Measurements from ENCODE around the gene FAM174C.

The FAM174C gene

DNA sequence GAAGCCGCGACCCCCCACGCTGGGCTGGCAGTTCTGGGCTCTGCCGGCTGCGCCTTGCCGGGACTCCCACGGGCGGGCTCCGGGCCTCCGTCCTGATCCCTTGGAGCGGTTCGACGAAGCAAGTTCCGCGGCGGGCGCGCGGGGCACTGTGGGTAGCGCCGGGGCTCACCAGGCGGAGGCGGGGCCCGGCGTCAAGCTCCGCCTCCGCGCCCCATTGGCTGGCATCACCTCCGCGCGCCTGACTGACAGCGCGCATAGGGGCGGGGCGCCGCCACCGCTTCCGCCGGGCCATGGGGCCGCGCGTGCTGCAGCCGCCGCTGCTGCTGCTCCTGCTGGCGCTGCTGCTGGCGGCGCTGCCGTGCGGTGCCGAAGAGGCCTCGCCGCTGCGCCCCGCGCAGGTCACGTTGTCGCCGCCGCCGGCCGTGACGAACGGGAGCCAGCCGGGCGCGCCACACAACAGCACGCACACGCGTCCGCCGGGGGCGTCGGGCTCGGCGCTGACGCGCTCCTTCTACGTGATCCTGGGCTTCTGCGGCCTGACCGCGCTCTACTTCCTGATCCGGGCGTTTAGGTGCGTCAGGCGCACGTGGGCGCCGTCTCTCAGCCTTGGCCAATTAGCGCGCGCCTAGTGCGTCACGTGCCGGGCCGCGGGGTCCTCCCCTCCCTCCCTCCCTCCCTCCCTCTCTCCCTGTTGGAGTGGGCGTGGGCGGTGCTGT lies at the start of gene FAM174C:
Gene FAM174C, plus strand, starts transcription at position 271 of the 716 bp plus-strand sequence. Its CDS starts 20 bp downstream, at position 291.
- DNase-seq: peak; percentile 95

DNA sequence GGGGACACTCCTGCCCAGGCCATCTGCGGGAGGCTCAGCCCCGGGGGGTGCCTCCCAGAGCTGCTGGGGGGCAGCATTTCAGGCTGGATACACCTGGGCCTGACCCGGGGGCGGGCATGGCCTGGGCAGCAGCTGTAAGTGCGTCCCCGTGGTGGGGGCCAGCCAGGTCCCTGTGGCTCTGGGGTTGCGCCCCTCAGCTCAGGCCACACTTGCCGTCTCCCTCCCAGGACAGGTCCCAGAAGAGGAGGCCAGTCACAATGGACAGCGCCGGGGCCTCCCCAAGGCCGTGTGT lies 49.2 kb upstream of the FAM174C start:
- DNase-seq: no peak

DNA sequence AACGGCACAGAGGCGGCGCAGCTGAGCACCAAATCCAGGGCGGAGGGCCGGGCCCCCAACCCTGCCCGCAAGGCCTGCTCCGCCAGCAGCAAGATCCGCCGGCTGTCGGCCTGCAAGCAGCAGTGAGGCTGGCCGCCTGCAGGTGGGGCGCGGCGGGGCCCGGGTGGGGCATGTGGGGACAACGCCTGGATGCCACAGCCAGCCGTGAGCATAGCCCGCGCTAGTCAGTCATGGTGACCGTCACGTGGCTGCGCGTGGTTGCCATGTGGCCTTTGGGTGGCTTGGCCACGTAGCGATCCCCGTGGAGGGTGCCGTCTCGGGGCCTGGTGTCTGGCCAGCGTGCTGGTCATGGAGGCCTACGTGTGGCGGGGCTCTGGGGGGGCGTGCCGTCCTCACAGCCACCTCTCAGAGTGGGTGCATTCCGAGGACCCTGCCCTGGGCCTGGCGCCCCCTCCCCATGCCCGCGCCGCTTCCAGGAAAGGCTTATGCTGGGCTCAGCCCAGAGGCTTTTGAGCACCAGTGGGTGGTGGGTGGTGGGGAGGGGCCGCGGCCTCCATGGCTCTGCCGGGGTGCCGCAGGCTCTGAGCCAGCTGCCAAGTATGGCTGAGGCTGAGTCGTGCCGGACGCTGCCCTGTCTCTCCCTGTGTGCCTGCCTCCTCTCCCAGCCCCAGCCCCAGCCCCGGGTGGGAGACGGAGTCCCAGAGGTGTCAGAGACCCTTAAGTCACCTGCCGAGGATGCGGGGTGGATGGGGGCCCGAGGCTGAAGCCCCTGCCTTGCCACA lies 48.6 kb upstream of the FAM174C start:
- DNase-seq: no peak

DNA sequence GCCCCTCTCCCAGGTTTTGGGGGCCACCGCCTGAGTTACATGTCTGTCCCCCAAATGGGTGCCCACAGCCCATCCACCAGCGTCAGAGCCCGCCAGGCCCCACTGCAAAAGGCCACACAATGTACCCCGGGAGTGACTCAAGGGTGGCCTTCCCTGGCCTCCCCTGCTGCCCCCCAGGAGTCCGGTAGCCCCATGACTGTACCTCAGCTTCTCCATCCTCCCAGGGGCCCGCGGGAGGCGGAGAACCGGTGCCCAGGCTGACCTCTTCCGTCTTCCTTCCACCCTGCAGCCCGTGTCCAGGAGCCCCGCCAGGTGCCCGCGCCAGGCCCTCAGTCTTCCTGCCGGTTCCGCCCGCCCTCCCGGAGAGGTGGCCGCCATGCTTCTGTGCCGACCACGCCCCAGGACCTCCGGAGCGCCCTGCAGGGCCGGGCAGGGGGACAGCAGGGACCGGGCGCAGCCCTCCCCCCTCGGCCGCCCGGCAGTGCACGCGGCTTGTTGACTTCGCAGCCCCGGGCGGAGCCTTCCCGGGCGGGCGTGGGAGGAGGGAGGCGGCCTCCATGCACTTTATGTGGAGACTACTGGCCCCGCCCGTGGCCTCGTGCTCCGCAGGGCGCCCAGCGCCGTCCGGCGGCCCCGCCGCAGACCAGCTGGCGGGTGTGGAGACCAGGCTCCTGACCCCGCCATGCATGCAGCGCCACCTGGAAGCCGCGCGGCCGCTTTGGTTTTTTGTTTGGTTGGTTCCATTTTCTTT lies 47.9 kb upstream of the FAM174C start:
- DNase-seq: no peak

DNA sequence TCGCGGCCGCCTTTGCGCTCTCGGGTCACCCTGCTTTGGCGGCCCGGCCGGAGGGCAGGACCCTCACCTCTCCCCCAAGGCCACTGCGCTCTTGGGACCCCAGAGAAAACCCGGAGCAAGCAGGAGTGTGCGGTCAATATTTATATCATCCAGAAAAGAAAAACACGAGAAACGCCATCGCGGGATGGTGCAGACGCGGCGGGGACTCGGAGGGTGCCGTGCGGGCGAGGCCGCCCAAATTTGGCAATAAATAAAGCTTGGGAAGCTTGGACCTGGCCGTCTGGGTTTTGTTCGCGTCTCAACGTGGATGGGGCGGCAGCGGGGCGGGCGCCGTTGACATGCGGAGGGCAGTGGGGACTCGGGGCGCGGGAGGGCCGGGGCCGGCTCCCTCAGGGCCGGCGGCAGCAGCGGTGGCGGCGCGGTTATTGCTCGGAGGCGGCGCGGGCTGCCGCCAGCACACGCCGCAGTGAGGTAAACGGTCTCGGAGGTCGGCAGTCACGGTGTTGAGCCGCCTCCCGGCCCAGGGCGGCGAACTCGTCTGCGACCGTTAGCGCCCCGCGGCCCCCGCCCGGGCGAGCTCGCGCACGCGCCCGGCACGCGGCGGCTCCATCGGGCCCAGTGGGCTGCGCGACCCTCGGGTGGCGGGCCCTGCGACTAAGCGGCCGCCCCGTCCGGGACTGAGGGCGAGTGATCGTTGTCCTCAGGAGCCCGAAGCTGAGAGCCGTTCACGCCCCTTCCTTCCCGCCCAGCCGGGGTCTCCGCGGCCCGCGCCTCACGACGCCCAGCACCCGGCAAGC lies 47.0 kb upstream of the FAM174C start:
- no peak for DNase-seq

DNA sequence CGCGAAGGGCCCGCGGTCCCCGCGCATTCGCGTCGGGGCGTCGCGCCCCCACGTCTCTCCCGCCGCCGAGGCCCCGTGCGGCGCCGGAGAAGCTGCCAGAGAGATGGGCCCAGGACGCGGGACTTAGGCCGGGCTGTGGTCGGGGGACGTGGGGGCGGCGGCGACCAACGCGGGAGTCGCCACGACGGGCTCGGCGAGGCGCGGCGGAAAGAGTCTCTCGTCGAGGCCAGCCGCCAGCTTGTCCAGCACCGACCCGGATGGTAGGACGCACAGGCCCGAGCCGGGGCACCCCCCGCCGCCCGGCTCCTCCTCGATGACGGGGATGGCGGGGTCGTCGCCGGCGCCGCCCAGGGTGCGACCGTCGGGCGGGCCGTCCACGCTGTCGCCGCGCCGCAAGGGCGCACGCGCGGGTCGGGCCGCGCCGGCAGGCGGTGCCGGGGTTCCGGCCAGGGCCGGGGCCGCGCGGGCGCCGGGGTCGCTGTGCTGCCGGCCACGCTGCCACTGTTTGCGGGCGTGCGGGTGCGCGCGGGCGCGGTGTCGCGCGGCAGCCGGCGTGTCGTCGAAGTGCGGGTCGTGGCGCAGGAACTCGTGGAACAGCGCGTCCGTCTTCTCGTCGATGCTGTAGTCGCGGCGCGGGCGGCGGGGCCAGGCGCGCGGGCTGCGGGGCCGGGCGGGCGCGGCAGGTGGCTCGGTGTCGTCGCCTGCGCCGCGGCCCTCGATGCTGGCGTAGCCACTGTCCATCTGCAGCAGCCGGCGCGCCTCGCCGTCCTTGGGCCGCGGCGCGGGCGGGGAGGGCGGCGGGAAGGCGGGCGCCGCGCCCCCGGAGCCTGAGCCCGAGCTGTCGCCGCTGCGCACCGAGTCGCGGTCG lies 46.0 kb upstream of the FAM174C start:
- no peak for DNase-seq

DNA sequence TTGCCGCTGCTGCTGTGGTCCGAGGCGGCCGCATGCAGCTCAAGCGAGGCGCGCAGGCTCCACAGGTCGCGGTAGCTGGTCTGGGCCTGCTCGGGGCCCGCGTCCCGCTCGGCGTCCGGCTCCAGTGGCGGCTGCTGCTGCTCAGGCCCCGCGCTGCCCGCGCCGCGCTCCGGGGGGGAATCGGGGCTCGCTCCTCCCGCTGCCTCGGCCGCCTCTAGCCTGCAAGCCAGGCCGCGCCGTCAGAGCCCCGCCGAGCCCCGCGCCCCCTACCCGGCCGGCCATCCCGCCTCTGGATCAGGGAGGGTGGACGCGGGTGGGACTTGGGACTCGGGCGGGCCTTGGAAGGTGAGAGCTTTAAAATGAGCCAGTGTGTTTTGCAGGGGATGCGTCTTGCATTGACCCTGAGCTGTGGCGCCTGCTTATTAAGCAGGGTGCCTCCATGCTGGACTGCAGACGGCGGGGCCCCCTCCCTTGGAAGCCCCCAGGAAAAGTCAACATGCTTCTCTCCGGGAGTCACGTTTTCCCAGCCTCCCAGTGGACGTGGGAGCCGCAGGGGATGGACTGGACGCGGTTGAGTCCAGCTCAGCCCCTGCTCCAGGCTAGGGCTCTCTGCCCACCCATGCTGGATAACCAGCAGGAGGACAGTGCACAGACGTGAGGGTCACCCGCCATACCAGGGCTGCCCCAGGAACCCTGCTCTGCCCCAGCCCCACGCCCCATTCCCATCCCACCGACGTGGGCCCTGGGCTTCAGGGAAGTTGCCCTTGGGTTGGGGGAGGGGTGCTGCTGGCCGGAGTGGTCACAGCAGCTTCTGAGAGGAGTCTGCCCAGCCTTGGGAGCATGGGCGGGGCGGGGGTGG lies 45.2 kb upstream of the FAM174C start:
- no peak for DNase-seq

DNA sequence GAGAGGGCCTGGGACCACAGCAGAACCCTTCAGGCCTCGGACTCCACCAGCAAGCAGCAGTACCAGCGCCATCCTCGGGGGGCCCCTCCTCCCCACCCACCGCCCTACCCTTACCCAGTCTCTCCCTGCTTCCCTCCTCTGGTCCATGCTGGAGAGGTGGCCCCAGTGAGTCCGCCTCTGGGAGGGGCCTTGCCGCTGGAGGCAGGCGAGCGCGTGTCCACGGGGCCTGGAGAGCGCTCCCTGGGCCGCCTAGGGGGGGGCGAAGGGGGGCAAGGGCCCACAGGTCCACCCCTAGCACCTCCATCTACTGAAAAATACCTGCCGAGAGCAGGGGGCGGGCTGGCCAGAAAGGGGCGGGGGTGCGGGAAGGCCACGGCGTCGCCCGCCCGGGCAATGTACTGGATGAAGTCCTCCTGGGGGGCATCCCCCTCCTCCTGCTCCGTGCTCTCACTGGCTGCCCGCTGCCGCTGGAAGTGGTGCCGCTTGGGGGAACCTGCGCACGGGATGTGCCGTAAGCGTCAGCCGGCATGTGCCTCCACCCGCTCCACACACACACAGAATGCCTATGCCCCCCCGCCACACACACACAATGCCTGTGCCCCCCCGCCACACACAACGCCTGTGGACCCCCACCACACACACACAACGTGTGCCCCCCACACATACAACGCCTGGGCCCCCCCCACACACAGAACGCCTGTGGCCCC lies 44.4 kb upstream of the FAM174C start:
- DNase-seq: no peak

DNA sequence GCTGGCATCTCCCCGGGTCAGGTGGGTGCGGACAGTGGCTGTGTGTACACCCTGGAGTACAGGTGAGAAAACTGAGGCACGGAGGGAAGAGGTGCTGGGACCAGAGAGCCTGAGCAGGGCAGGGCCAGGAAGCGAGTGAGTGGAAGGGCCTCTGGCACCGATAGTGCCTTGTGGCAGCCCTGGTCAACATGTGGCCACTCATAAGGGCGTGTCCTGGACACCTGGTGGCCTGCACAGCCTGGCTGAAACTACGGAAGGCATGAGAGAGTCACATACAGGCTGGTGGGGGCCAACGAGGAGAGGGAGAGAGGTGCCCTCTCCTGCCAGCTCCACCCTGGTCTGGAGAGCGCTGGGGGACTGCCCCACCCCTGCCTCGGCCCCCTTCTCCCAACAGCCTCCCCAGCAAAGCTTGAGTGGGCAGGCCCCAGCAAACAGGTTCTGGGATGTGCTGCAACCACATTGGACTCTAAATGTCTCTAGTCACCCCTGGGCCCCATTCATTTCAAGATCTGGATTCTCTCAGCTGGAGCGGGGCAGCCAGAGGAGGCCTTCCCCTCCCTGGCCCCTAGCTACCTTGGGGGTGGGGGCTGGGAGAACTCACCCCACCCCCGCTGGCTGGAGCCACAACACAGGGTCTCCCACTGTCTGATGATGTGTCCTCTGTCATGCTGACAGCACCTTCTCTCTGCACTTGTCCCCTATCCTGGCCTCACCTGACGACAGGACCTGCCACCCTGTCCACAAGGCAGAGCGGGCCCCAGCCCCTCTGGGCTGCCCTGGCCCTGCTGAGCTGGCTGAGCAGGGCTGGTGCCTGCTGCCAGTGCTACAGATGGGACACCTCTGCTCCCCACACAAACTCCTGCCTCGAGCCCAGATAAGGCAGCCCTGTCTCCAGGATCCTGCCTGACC lies 43.3 kb upstream of the FAM174C start:
- DNase-seq: no peak

DNA sequence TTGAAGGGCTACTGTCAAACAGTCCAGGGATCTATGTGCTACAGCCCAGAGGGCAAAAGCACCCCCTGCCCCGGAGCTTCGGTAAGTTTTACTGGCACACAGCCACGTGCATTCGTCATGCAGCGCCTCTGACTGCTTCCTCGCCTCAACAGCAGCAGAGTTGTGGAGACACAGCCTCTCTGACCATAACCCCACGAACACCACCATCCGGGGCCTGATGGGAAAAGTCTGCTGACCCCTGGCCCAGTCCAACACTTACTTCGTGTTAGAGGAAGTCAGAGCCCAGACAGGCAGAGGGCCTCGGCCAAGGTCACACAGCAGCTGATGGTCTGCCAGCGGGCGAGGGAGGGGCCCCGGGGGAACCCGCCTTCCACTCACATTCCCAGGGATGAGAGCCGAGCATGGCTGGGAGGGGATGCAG lies 42.7 kb upstream of the FAM174C start:
- no peak for DNase-seq

DNA sequence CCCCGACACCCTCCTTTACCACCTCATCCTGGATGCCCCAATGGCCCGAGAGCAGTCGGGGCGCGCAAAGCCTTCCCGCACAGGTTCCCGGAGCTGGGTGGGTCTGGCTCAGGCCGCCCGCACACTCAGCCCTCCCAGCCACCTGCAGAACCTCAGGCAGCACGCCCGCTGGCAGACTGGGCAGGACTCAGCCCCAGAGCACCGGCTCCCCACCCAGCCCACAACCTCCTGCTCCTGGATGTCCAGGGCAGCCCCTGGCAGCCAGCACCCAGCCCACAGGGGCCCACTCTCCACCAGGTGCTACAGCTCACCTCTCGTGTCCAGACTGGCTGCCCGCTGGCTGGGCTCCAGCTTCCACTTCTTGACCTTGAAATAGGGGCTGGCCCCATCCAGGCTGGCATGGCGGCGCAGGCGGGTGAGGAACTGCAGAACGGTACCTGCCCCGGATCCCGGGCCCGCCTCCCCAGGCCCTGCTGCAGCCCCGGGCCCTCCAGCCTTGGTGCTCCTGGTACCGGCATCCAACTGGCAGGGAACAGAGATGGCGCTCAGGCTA lies 42.1 kb upstream of the FAM174C start:
- no peak for DNase-seq

DNA sequence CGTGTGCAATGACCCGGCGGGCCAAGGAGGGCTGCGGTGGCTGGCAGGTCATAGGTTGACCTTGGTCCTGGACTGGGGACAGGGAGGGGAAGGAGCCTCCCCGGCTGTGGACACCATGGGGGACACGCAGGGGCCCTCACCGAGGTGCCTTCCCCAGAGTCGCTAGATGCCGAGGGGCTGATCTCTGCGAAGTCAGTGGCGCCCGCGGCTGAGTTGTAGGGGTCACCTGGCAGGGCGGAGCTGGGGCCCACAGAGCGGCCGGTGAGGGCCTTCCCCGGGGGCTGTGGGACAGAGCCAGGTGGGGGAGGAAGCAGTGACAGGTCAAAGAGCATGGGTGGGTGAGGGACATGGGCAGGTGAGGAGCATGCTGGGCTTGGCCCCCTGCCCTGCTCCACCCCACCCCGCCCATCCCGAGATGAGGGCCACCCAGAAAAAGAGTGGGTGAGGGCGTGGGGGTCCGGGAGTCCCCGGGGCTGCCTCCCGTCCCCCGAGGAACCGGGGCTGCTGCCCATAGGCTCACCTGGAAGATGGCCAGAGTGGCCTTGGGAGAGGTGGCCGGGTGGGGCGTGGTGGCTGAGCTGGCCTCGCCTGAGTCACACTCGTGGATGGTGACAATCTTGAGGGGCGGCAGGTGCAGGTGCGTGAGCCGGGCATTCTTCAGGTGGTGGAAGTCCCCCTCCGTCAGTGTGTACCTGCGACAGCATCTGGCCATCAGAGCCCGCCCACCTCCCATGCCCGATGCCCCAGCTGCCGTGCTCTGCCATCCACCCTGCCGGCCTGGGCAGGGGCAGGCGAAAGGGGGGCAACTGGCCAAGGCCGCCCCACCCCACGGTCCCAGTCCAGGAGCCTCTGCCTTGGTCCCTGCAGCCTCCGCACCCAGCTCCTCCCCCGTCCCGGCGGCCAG lies 41.0 kb upstream of the FAM174C start:
- DNase-seq: no peak

DNA sequence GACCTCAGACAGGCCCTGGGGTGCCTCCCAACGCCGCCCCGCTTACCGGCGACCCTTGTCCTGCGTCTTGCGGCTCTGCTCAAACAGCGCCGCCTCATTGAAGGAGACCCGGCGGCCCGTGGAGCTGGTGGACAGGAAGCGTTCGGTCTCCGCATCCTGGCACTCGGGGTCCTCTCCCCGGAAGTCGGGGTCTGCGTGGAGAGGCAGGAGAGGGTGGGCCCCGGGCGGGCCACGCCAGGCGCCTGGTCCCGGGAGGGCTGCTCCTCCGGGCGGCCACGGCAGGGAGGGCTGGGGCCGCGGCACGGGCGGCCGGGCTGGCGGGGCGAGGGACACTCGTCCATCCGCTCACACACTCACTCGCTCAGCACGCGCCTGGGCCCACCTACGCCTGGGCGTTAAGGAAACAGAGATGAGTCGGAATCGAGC lies 40.4 kb upstream of the FAM174C start:
- DNase-seq: no peak

DNA sequence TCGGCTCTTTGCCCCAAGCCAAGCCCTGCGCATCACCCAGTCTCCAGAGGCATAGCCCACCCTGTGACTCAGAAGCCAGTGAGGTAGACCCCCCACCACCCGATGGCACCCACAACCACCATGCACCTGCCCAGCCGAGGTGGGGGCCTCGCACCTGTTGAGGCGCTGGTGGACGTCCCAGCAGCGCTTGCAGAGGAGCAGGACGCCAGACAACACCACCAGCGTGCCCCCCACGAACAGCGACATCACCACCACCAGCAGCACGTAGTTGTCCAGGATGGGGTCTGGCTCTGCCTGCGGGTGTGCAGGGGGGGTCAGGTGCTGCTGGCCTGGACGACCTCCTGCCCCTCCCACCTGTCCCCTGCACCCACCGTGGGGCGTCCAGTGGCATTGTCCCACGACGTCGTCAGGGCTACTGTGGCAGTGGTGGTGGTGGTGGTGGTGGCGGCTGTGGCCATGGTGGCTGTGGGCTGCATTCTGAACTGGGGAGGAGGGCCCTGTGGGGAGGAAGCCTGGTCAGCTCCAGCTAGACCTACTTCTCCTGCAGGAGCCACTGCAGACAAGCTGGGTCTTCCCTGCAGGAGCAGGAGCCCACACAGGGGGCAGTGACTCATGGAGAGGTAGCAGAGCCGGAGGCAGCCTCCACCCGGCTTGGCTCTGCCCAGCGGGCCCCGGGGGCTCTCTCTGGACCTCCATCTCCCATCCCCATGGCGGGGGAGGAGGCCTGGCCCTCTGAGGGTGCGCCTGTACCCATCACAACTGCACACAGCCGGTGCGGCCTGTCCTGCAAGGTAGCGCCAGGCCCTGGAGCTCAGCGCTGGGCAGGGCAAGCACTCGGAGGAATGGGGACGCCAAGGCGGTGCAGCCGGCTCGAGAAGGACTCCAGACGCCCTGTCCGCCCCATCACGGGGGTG lies 39.4 kb upstream of the FAM174C start:
- DNase-seq: no peak

DNA sequence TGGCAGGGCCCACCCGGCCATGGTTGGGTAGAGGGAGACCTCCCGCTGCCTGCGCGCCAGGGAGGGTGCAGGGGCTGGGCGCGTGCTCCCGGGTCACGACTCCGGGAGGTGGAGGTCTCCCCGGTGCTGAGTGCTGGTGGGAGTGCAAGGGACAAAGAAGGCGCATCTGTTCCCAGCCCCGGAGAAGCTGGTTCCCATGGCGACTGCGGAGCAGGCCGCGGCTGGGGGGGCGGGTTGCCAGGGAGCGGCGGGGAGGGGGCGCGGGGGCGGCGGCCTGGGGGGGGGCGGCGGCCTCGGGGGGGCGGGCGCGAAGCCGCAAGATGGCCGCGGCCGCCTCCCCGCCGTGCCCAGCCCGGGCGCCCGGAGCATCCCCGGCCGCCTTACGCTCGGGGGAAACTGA lies 38.8 kb upstream of the FAM174C start:
- peak; percentile 21 for DNase-seq

DNA sequence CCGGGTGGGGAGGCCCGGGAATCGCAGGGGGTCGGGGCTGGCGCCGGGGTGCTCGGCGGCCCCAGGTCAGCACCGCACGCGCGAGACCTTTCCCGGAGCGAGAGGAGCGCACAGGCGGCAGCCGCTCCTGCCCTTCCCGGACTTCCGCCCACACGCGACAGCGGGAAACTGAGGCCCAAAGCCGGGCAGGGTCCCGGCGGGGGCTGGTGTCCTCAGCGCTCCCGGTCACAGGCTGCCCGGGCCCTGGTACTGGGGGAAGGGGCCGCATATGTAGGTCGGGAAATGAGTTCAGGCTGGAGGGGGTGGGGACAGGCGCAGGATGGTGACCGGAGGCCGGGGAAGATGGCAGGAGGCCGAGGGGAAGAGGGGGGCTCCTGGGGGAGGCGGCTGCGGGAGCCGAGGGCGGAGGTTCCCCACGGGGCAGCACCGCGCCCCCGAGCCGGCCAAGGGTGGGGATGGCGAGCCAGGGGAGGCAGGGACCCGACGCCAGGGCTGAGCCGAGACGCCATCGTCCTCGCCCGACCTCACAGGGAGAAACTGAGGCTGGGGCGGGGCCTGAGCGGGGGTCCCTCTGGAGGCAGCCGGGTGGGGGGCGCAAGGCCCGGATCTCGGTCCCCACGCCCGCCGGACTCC lies 38.2 kb upstream of the FAM174C start:
- no peak for DNase-seq
